KG1 (cell line): ENCODE measurements around the gene FAM83C.

ENCODE experiments used
- DNase-seq: peaks from one replicate; lab custom pipeline; 2025; lab: John Stamatoyannopoulos, UW

FAM83C gene

GRCh38 chr20:35291654-35292503, at the start of gene FAM83C:
Gene FAM83C, minus strand, starts transcription at chr20:35292425. Its CDS starts 121 bp downstream, at chr20:35292304.
- no peak for DNase-seq

GRCh38 chr20:35341366-35342028, 49.3 kb upstream of the FAM83C start:
- no peak for DNase-seq

- DNase-seq = no peak
These were observed 48.2 kb upstream of the FAM83C start for GRCh38 chr20:35340436-35340835.

- no peak for DNase-seq
These were observed 47.4 kb upstream of the FAM83C start for GRCh38 chr20:35339636-35340035.

- DNase-seq = no peak
These were observed 46.8 kb upstream of the FAM83C start for GRCh38 chr20:35339007-35339406.

GRCh38 chr20:35334311-35335101, 42.3 kb upstream of the FAM83C start:
- DNase-seq = no peak

- no peak for DNase-seq
These were observed 41.4 kb upstream of the FAM83C start for GRCh38 chr20:35333606-35334005.

- no peak for DNase-seq
These were observed 40.4 kb upstream of the FAM83C start for GRCh38 chr20:35332540-35333200.

- DNase-seq = no peak
These were observed 37.4 kb upstream of the FAM83C start for GRCh38 chr20:35329435-35330139.

GRCh38 chr20:35328689-35329088, 36.5 kb upstream of the FAM83C start:
- no peak for DNase-seq

GRCh38 chr20:35328095-35328685, 36.0 kb upstream of the FAM83C start:
- no peak for DNase-seq

GRCh38 chr20:35327074-35327976, 35.1 kb upstream of the FAM83C start:
- DNase-seq = no peak

- DNase-seq = no peak
These were observed 34.5 kb upstream of the FAM83C start for GRCh38 chr20:35326740-35327073.

- DNase-seq = no peak
These were observed 34.0 kb upstream of the FAM83C start for GRCh38 chr20:35326021-35326739.

- no peak for DNase-seq
These were observed 33.2 kb upstream of the FAM83C start for GRCh38 chr20:35325401-35325800.

- DNase-seq = no peak
These were observed 28.3 kb upstream of the FAM83C start for GRCh38 chr20:35320396-35321126.

- DNase-seq = no peak
These were observed 27.6 kb upstream of the FAM83C start for GRCh38 chr20:35319871-35320197.

GRCh38 chr20:35319192-35319870, 27.1 kb upstream of the FAM83C start:
- no peak for DNase-seq
